Amygdala (tissue), 56 donors: ENCODE measurements around the gene NEAT1.

ENCODE experiments used
- DNase-seq, 56 donors: peaks; one replicate each; lab custom pipeline; 2025; lab: John Stamatoyannopoulos, UW

NEAT1 gene

DNA sequence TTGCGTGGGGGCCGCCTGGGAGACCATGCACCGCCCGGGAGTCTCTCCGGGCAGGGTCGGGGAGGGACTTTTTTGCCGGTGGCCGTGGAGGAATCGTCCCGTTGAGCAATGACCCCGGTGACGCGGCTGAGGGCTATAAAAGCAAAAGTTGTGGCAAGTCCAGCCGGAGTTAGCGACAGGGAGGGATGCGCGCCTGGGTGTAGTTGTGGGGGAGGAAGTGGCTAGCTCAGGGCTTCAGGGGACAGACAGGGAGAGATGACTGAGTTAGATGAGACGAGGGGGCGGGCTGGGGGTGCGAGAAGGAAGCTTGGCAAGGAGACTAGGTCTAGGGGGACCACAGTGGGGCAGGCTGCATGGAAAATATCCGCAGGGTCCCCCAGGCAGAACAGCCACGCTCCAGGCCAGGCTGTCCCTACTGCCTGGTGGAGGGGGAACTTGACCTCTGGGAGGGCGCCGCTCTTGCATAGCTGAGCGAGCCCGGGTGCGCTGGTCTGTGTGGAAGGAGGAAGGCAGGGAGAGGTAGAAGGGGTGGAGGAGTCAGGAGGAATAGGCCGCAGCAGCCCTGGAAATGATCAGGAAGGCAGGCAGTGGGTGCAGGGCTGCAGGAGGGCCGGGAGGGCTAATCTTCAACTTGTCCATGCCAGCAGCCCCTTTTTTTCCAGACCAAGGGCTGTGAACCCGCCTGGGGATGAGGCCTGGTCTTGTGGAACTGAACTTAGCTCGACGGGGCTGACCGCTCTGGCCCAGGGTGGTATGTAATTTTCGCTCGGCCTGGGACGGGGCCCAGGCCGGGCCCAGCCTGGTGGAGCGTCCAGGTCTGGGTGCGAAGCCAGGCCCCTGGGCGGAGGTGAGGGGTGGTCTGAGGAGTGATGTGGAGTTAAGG, at the start of gene NEAT1:
TSS of gene NEAT1 (plus strand) at position 166 of the 883 bp plus-strand sequence.
- peak in 55 of 56 donors; percentile 54 to 95 (median 87) for DNase-seq

DNA sequence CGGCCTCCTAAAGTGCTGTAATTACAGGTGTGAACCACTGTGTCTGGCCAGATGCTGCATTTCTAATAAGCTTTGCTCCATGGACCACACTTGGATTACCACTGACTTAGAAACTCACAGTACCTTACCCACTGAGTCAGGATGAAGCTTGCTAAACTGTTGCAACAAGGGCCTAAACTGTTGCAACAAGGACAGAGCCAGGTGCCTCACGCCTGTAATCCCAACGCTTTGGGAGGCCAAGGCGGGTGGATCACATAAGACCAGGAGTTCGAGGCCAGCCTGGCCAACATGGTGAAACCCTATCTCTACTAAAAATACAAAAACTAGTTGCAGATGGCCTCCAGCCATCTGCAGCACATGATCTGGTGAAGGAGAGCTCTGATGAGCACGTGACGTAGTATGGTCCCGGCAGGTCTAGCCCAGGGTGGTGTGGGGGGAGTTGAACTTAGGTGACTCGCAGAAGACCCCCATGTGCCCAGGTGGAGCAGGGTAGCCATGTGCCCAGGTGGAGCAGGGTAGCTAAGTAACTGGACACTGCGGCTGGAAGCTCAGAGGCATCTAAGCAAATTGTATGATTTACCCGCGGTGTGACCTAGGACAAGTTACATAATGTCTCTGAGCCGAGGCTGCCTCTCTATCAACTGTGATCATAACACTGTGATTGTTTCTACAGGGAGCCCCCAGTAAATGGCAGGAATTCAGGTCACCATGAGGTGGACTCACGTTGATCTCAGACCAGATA, 48.6 kb upstream of the NEAT1 start:
- no peak for DNase-seq

DNA sequence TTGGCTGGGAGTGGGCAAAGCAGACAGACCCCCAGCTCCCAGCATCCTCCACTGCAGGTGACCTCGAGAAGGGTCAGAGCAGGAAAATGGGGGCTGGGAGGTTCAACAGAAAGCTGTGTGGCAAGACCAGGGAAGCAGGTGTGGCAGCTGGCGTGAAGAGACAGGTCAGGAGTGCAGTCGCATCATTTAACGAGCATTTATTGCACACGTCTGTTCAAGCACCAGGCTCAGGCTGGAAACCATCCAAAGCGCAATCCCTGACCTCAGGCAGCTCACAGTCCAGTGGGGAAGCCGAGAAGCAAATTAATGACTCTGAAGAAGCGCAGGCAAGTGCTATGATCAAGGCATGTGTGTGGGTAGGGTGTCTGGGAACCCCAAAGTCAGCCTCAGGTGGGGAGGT, 47.6 kb upstream of the NEAT1 start:
- DNase-seq, result no peak

DNA sequence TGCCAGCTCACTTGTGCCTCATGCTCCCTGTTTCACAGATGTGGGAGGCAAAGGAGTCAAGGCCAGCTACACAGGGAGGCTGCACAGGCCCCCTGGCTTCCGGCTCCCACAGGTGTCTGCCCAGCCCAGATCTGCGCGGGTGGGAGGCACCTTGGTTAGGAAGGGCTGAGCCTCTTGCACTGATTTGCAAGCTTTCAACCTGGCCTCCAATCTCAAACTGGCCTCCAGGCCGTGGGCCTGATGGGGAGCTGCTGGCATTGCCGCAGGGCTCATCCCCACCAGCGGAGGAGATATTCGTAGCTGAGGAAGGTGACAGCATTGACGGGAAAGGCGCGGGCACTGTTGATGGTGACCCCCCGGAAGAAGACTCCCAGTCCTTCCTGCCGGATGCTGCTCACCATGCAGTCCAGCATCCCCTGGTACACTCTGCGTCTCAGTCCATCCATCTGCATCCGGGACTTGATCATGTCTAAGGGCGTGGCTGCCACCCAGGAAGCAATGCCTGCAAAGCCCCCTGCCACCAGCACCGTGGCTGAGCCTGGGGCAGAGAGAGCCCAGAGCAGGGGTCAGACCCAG, 46.4 kb upstream of the NEAT1 start:
- no peak for DNase-seq

DNA sequence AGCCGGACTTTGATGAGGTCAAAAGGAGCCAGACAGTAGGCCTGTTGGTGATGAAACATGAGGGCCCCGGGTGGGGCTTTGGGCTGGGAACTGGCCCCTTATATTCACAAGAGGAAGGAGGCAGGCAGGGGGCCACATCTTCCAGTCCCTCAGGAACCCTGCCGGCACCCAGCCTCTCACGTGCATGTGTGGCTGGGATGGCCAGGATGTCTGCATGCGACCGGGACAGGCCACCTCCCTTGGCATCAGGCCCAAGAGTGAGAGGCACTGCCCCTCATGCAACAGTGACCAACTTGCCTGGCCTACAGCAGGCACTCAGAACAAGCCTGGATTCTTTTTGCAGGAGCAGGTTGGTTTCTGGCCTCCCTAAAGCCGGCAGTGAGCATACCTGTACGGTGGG, 45.6 kb upstream of the NEAT1 start:
- no peak for DNase-seq

DNA sequence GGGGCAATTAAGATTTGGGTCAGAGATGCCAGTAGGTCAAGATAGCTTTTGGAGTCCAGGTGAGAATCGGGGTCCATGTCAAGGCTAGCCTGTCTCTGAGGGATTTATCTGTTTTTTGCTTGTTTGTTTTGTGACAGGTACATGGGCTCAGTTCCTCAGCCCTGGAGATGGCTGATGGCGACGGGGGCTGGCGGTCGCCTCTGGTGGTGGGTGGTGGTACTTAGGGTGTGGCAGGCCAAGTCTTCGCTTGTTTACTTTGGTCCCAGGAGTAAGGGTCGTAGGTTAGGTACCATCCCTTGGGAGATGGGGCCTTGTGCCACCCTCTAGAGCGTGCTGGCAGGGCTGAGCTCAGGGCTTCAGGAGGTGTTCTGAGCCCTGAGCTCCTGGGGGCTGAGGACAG, 44.8 kb upstream of the NEAT1 start:
- no peak for DNase-seq

DNA sequence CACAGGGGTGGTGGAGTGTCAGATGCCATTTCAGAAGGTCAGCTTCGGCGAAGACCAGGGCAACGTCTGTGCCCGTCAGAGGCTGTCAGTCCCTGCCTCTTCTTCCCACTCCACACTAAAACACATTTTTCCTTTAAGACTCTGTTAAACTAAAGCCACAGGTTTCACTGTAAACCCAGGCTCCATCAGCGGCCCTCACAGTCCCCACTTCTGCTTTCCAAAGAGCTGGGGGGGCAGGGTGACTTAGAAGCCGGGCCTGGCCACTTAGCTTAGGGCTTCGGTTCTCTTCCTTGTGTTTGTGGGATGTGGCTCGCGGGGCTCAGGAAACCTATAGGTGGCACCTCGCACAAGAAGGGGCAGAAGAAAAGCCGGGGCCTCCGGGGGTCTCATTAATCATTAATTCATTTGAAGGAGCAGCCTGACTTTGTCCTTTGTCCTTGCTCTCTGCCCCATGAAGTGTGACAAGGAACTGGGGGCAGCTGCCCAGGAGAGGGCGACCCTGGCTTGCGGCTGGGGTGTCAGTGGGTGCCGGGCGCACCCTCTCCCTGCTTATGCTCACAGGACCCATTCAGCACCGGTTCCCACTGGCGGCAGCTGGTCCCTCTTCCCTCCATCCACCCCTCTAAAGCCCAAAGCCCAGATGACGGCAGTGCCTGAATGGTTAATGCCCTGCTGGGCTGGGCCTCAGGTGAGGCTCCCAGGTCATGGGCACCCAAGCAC, 44.2 kb upstream of the NEAT1 start:
- peak in 4 of 56 donors; percentile 4 to 42 (median 22) for DNase-seq

DNA sequence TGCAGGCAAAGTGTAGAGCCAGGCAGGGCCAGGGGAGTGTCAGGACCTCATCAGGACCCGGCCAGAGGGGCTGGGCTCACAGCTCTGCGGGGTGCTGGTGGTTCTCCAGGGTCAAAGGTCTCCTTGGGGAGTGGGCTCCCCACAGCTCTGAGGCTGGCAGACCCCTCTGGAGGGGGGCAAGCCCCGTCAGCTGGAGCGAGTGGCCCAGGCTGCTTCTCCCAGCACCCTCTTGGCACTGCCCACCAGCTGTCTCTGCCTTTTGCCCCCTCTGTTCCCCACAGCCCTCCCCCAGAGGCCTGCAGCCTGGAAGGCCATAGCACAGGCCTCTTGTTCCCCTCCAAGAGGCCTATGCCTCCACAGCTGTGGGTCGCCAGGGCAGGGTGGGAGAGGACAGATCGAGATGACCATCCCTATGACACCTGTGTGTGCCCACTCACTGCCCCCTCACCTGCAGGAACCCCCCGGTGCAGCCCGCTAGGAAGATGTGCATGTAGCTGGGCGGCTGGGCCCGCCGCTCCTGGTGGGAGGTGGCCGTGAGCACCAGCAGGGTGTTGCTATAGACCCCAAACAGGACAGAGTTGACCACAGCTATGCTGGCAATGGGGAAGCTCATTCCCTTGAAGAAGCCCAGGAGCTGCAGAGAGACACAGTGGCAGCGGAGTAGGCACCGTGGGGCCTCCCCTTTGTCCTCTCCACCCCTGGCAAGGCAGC, 43.5 kb upstream of the NEAT1 start:
- no peak for DNase-seq

DNA sequence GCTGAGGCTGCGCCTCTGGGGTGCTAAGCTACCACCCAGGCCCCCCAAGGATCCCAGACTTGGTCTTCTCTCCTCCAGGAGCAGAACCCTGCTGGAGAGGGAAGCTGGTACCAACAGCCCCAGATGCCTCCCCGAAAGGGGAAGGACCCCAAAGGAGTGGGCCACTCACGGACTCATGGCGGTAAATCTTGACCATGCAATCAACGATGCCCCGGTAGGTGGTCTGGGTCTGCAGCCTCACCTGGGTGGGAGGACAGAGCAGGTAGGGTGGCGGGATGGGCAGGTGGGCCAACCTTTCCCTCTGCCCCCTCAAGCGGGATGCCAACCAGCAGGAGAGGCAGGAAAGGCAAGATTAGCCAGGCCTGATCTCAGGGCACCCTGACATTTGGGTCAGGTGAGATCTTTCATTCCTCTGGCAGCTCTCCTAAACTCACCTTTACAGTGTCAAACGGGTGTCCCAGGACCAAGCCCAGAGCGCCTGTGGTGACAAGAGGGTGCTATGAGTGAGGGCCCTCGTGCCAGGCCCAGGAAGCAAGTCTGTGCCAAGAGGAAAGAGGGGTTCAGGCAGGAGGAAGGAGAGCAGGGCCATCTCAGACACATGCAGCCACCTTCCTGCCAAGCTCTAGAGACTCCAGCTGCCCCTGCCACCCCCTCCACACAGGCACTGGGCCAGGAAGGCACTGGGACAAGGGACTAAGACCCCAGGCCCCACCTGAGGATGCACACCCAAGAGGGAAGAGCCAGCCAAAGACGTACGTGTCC, 42.7 kb upstream of the NEAT1 start:
- no peak for DNase-seq

DNA sequence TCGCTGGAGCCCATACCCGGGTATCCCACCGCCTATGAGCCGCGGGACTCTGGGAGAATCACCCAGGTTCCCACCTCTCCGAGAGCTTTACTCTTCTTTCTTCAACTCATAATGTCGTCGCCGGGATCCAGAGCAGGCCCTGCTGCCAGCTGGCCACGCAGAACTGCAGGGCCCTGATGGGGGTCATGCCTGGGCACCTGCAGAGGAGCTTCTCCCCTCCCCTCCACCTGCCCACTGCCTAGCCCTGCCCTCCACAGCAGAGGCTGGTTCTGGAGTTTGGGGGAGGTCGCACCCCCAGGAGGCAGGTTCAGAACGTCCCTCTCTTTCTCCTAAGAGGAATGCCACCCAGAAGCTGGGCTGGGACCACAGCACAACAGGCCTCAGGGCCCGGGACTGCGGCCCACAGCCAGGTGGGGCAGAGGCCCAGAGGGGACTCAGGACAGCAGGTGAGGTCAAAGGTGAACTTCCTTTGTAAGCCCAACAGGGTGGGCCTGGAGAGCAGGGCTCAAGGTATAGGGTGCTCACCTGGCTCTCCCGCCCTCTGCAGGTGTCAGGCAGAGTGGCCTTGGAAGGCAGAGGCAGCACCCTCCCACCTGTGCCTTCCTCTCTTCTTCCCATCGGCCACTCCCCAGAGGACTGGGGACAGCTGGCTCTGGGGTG, 42.0 kb upstream of the NEAT1 start:
- no peak for DNase-seq

DNA sequence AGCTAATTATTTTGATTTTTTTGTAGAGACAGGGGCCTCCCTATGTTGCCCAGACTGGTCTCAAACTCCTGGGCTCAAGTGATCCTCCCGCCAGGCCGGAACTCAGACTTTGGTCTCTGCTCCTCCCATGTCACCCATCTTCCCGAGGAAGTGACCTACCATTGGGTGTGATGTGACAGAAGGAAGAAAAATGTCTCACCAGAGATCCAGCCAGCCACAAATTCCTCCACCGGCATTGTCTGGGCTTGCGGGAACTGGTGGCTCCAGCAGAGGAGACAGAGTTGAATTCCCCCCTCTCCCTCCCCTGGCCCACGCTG, 40.9 kb upstream of the NEAT1 start:
- DNase-seq, result peak in 1 of 56 donors; percentile 33

DNA sequence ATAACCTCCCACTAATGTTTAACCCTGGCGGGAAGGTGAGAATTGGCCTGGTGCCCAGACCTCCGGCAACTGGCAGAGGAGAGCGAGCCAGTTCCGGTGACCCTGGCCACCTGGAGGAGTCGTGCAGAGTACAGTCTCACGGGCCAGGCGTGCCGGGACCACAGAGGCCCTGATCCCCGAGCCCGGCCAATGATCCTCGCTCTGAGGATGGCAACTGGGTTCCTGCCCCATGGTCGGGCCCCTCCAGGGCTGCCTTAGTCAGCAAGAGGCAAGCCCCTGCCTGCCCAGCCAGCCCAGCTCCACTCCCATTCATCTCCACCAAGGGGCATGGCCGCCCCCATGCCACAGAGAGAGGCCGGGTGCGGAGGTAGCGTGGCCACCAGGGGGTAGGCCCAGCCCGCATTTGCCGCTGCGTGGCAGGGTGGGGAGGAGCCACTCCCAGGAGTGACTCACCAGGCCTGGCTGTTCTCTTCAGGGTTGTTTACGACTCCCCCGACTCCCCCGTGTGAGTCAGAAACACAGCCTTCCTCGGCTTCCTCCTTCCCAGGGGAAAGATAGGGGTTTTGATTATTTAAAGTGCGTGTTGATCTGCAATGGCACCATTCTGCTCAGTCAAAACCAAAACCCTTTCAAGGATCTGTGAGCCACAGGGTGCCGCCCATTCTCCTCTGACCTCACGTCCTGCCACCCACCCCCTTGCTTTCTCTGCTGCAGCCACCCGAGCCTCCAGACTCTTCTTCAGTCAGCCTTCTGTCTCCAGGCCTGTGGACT, 40.4 kb upstream of the NEAT1 start, which contains the start of gene SLC25A45:
TSS of gene SLC25A45 (minus strand) at position 614 of the 771 bp plus-strand sequence. CDS start 695 bp downstream, outside the sequence.
- DNase-seq, result peak; percentile 20 to 95 (median 81)

DNA sequence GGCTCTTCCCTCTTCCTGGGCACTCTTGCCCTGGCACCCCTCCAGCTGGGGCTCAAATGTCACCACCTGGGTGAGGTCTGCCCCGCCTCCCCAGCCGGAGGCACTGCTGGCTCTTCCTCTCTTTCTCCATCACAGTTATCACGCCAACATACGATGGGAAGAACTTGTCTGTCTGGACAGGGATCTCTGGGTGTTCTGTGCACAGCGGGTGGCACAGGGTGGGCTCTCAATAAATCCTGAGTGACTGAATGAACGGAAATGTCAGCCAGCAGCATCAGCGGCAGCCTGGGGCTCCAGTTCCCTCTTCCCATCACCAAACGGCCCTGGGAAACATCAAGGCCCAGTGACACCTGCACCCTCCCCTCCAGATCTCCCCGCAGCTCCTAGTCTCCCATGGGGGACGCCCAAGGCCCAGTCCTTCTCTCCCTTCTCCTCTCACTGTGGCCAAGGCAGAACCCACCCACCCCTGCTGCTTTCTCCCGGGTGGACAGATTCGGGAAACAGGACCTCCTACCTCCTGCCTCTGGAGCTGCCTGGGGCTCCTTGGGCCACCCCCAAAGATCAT, 39.7 kb upstream of the NEAT1 start:
- DNase-seq, result no peak

DNA sequence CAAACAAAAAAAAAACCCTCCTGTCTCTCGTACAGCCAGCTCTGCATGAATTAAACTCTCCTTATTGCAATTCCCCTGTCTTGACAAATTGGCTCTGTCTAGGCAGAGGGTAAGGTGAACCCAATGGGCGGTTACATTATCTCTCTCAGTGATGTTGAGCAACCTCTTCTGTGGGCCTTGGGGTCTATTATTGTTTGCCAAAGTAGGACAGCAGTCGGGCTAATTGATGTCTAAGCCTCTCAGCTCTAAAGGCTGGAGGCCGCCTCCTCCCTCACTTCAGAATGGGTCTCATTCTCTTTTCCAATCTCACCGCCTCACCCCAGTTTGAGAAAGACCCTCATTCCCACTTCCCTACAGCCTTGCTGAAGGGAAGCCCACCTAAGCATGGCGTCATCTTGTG, 38.8 kb upstream of the NEAT1 start:
- DNase-seq, result no peak

DNA sequence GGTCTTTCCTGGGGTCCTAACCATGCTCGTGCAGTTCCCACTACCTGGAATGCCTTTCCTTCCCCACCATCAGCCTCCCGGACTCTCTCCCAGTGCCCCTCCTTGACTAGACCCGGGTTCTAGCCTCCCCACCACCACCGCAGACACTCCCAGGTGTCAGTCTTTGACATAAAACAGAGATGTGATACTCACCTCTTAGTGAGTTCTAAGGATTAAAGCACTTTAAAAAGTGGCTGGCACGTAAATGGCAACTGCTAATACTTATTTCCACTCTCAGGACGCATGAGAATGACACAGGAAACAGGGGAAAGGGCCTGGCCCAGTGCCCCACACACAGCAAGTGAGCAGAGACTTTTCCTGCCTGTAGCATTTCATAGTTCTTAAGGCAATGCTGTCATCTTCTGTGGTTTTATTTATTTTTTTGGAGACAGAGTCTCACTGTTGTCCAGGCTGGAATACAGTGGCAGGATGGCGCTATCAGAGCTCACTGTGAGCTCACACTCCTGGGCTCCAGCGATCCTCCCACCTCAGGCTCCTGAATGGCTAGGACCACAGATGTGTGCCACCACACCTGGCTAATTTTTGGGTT, 38.2 kb upstream of the NEAT1 start:
- DNase-seq, result no peak

DNA sequence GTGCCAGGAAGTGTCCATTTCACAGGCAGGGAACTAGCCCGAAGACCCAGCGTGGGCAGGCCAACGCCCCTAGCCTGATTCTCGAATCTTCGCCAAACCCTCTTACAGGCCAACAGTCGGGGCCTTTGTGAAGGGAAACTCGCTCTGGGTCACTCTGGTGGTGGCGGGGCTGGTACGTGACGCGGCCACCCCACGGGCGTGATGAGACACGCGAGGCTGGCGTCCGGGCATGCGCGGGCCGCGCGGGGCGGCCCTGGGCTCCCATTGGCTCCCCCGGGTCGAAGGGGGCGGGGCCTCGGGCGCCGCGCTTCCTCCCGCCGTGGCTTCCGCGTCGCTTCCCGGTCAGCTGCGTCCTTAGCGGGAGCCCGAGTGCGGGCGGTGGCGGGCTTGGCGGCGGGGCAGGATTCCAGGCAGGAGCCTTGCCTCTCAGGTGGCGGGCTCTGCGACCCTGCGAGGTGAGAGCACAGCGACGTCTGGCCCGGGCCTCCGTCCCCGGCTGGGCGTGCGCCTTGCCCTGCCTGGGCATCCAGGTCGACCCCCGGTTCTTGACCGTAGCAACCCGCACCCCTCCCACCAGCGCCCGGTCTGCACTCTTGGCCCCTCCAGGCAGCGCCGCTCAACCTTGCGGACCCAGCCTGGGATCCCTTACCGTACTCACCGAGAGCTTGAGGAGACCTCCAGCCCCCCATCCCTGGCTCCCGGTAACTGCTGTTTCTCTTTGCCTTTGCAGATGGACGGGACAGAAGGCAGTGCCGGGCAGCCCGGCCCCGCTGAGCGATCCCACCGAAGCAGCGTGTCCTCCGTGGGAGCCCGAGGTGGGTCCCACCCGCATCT, 36.1 kb upstream of the NEAT1 start, which contains the start of gene FRMD8:
TSS of gene FRMD8 (plus strand) at position 331 of the 834 bp plus-strand sequence. CDS start at position 731, 400 bp downstream.
- DNase-seq, result peak; percentile 18 to 96 (median 86)
